ENCODE results near the gene OCA2.

The OCA2 gene

DNA sequence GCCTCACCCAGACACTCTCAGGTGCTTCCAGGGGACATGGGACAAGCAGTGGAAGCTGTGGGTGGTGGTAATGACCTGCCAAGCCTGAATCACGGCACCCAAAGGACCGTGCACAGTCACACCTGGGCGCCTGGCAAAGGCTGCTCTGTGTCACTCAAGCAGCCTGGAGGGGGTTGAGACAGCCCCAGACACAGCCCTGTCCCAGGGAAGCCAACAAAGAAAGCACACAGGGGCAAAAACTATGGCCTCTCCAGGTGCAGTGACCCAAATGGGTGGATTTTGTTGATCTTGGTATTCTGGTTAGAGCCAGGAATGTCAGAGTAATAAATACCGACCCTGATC is 15.0 kb upstream of the OCA2 start:
- TF ChIP-seq, protein P1, sequence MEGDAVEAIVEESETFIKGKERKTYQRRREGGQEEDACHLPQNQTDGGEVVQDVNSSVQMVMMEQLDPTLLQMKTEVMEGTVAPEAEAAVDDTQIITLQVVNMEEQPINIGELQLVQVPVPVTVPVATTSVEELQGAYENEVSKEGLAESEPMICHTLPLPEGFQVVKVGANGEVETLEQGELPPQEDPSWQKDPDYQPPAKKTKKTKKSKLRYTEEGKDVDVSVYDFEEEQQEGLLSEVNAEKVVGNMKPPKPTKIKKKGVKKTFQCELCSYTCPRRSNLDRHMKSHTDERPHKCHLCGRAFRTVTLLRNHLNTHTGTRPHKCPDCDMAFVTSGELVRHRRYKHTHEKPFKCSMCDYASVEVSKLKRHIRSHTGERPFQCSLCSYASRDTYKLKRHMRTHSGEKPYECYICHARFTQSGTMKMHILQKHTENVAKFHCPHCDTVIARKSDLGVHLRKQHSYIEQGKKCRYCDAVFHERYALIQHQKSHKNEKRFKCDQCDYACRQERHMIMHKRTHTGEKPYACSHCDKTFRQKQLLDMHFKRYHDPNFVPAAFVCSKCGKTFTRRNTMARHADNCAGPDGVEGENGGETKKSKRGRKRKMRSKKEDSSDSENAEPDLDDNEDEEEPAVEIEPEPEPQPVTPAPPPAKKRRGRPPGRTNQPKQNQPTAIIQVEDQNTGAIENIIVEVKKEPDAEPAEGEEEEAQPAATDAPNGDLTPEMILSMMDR (IDR thresholded peaks at IDR 0.05; ENCODE audit: low read depth, low read length): no peak
- DNase-seq (ENCODE audit: low read depth in 2 of 2): no peak
- H3K4me3 ChIP-seq (replicated peaks in 1 of 2; ENCODE audit: low read depth in 2 of 2, low read length in 2 of 2): no peak overlapping the region

DNA sequence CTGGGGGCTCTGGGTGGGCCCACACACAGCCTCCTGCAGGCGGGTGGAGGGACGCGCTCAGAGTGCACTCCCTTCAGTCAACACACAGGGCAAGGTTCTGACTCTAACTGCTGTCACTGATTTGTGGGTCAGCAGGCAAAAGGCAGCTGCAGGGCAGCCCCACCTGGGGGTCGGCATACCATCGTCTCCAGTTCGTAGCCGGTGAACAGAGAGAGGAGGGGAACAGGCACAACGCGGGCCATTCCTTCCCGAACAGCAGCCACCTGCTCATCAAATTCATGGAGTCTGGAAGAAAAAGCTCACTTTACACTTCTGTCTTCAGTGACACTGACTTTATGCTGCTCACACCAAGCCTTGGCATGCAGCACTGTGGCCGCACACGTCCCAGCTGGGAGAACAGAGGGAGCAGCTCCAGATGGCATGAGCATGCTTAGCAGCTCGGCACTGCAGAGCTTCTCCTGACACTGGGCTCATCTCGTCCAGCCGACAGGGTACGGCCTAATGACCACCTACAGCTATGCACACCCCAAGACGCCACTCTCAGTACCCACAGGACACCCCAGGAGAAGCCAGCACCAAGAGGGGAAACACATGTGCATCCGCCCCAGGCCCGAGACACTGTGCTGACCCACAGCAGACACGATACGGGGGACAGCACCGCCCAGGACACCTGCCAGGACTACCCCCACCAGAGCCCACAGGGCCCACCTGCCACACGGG is 14.4 kb upstream of the OCA2 start:
- H3K4me3 ChIP-seq (replicated peaks in 1 of 2; ENCODE audit: low read depth in 2 of 2, low read length in 2 of 2): no peak overlapping the region
- TF ChIP-seq, protein P1 (IDR thresholded peaks at IDR 0.05; ENCODE audit: low read depth, low read length): no peak
- no peak for DNase-seq (ENCODE audit: low read depth in 2 of 2)

DNA sequence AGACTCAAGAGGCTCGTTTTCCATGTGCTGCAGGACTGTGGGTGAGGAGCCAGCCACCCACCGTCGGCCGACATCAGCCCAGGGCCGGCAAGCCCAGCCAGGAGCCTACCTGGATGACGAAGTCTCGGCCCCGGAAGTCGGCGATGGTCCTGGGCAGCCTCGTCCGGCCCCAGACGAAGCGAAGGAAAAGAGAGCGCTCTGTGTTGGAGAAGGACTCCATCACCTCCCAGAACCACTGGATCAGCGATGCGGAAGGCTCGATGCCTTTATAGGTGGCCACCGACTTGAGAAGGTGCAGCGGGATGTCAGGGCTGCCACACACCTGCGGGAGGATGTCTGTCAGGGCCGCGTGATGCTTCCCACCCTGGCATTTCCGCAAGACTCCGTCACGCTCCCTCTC is 13.8 kb upstream of the OCA2 start:
- TF ChIP-seq, protein P1 (IDR thresholded peaks at IDR 0.05; ENCODE audit: low read depth, low read length): no peak
- no peak overlapping the region for H3K4me3 ChIP-seq (replicated peaks in 1 of 2; ENCODE audit: low read depth in 2 of 2, low read length in 2 of 2)
- DNase-seq (ENCODE audit: low read depth in 2 of 2): no peak

DNA sequence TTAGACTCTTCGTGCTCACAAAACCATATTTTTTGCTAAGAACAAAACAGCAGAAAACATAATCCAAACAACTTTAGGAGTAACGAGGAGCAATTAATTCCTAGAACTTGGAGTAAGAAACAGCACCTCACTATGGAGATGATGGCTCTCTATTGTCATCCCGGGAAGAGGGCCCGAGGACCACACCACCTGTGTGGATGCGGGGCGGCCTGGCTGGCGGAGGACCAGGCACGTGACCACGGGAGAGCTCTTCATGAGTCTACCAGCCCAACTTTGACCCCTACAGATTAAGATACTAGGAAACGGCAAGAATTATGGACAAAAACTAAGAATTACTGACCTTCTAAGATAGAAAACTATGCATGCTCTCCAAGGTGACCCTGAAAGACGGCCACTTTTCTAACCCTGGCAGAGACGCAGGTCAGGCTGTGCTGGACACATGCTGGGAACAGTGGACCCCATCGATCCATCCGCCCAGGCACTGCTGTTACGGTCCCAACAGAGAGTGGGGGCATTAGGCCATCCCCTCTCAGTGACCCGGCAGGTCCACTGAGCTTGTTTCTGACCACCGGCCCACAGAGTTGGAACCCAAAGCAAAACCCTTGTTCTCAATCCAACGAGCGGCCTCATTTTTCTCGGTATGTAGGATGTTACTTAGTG is 13.1 kb upstream of the OCA2 start:
- no peak for DNase-seq (ENCODE audit: low read depth in 2 of 2)
- TF ChIP-seq, protein P1 (IDR thresholded peaks at IDR 0.05; ENCODE audit: low read depth, low read length): no peak
- H3K4me3 ChIP-seq (replicated peaks in 1 of 2; ENCODE audit: low read depth in 2 of 2, low read length in 2 of 2): no peak overlapping the region

DNA sequence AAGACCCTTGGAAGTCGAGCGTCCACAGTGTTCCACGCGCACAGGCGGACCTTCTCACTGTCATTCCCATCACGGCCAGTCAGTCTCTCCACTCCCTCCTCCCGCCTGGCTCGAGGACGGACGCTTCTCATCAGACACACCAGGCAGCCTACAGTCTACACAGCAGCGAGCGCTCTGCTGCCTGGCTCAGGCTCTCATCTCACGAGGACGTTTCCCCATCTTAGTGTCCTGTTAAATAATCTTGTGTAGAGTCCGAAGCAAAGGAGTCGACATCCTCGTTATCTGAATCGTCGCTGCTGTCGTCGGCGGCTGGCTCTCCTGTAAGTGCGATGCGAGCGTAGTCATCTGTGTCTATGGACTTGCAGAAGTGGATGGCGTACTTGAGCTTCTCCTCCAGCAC is 12.4 kb upstream of the OCA2 start:
- TF ChIP-seq, protein P1 (IDR thresholded peaks at IDR 0.05; ENCODE audit: low read depth, low read length): no peak
- DNase-seq (ENCODE audit: low read depth in 2 of 2): no peak
- no peak overlapping the region for H3K4me3 ChIP-seq (replicated peaks in 1 of 2; ENCODE audit: low read depth in 2 of 2, low read length in 2 of 2)

DNA sequence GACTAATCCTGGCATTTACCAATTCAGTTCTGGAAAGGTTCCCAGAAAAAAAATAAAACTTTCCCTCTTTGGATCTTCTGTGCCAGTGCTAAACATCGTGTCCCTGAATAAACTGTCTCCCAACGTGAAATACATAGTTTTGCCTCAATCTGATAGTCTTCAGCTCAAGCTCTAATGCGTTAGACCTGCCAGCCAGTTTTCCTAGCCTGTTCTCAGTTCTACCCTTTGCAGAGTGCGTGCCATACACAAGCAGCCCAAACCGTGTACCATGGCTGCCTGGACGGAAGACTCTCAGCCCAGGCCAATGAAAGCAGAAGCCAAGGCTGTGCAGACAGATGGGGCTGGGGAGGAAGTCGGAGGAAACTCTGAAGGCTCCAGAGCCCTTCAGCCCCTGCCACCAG is 11.4 kb upstream of the OCA2 start:
- TF ChIP-seq, protein P1 (IDR thresholded peaks at IDR 0.05; ENCODE audit: low read depth, low read length): no peak
- no peak for DNase-seq (ENCODE audit: low read depth in 2 of 2)

More for the DNA sequence above, 11.4 kb upstream of the OCA2 start:
- H3K4me3 ChIP-seq (replicated peaks in 1 of 2; ENCODE audit: low read depth in 2 of 2, low read length in 2 of 2): no peak overlapping the region

Data from cardiac fibroblast (primary cell).